ENCODE data around the gene S100A2.

GRCh38 chr1:153542956-153543711 lies 22.5 kb downstream of the S100A2 start:
- TF ChIP-seq CTCF (IDR thresholded peaks at IDR 0.05; ENCODE audit: insufficient read depth, low read length, poor library complexity, severe bottlenecking), result no peak
- TF ChIP-seq EZH2phosphoT487 (conservative IDR thresholded peaks at IDR 0.05; ENCODE audit: low read length), result no peak
